ENCODE data around the gene CREBZF.

The CREBZF gene, protein sequence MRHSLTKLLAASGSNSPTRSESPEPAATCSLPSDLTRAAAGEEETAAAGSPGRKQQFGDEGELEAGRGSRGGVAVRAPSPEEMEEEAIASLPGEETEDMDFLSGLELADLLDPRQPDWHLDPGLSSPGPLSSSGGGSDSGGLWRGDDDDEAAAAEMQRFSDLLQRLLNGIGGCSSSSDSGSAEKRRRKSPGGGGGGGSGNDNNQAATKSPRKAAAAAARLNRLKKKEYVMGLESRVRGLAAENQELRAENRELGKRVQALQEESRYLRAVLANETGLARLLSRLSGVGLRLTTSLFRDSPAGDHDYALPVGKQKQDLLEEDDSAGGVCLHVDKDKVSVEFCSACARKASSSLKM

GRCh38 chr11:85664615-85665481 lies at the start of gene CREBZF:
CREBZF (minus strand) TSS chr11:85665129; CDS start chr11:85664875, 254 bp downstream.
- peak; percentile 98 for DNase-seq

DNA sequence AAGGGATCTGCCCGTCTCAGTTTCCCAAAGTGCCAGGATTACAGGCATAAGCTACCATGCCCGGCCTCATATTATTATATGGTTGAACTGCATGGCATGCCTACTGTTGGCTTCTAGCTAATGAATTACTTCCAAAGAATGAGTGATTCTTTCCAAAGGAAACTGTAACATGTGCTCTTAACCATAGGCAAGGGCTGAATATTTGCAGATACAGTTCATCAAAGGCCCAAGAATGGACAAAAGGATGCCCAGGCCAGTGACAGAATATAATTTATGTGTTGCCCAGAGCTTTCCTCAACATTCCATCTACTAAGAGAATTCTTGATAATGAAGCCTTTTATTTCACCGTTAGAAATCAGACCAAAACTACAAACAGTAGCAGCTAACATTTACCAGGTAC lies 48.0 kb upstream of the CREBZF start:
- DNase-seq, result no peak

- peak; percentile 10 for DNase-seq
Measured at GRCh38 chr11:85710917-85711316, 46.0 kb upstream of the CREBZF start.

GRCh38 chr11:85709941-85710702 lies 45.2 kb upstream of the CREBZF start:
- no peak for DNase-seq

GRCh38 chr11:85705800-85706199 lies 40.9 kb upstream of the CREBZF start:
- no peak for DNase-seq

DNA sequence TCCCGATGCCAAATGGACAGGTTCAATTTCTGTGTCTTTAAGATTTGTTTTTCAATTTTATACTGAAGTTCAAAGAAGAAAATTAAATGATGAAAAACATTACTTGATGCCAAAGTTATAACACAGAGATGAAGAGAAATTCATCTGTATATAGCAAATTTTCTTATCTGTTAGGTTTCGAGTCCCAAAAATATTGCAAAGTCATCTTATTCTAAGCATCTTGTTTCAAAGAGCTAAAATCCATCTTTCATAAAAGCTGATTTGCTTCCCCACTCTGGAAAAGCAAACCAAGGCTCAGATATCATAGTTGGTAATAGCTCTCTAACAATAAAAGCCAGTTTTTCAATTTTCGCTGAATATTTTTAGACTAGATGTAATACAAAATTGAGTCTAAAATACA lies 40.0 kb upstream of the CREBZF start:
- no peak for DNase-seq

DNA sequence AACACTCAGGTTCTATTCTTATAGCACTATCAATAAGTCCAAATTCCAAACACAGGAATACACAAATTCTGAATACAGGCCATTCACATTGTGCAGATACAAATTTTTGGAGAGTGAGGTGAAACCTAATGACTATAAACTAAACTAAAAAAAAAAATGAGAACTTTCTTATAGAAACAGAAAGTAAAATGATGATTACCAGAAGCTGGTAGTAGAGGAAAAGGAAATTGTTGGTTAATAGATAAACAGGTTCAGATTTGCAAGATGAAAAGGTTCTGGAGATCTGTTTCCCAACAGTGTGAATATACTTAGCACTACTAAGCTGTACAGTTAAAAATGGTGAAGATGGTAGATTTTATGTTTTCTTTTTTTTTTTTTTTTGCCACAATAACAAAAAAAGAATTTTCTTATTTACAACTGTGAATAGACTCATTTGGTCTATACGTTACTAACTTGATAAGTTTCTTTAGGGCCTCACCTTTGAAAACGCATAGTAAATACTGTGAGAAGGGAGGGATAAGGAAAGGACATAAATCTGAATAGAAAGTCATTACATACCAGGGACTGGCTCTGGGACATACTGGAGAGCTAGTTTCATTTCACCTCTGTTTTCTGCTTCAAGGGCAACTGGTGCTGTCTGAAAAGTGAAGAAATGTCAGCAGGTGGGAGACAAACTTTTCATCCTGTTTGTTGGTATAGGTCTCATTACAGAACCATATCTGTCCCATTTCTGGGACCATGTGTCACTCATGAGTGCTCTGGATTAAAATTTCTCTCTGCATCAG lies 35.2 kb upstream of the CREBZF start:
- DNase-seq, result no peak

- DNase-seq, result no peak
Measured at GRCh38 chr11:85698195-85698594, 33.3 kb upstream of the CREBZF start.

DNA sequence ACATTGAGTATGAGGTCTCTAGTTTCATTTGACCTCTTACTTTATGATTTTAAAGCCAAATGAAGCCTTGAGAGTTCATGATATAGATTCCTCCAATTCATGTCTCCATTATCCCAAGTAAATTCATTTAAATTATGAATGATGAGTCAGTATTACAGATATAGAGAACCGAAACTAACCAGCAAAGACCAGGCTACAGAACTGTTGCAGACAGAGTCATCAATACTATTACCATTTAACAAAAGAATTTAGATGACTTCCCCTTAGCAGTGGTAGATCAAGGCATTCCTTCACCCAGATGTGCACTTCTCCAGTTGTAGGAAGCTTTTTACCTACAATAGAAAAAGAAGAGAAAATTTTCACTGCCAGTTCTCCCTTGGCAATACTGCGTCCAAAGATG lies 32.8 kb upstream of the CREBZF start:
- no peak for DNase-seq

- no peak for DNase-seq
Measured at GRCh38 chr11:85695546-85695945, 30.6 kb upstream of the CREBZF start.

- DNase-seq, result peak; percentile 35
Measured at GRCh38 chr11:85694385-85694980, 29.6 kb upstream of the CREBZF start.

- DNase-seq, result peak; percentile 98
Measured at GRCh38 chr11:85685820-85686459, 21.0 kb upstream of the CREBZF start, which contains the start of gene CCDC89. CCDC89 (minus strand) TSS chr11:85686195; CDS start chr11:85686130, 65 bp downstream.

- peak; percentile 32 for DNase-seq
Measured at GRCh38 chr11:85685125-85685819, 20.3 kb upstream of the CREBZF start.

GRCh38 chr11:85682330-85683305 lies 17.7 kb upstream of the CREBZF start:
- DNase-seq, result peak; percentile 77

DNA sequence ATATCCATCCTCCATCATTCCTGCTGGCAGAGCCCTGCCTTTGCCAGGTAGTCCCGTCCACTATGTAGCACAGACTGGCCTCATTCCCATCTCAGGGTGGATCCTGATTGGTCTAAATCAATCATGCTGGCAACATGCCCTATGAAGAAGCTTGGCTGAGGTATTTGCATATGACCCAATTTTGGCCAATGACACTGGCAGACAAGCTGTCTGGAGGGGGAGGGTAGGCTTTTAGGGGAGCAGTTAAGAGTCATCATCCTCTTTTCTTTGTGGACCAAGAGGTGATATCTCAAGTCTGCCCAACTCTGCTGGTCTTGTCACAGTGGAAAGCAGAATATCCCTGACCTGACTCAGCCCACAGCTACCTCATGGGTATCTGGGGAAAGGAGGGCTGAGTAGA lies 16.0 kb upstream of the CREBZF start:
- DNase-seq, result peak; percentile 55

- DNase-seq, result no peak
Measured at GRCh38 chr11:85679576-85679975, 14.6 kb upstream of the CREBZF start.

DNA sequence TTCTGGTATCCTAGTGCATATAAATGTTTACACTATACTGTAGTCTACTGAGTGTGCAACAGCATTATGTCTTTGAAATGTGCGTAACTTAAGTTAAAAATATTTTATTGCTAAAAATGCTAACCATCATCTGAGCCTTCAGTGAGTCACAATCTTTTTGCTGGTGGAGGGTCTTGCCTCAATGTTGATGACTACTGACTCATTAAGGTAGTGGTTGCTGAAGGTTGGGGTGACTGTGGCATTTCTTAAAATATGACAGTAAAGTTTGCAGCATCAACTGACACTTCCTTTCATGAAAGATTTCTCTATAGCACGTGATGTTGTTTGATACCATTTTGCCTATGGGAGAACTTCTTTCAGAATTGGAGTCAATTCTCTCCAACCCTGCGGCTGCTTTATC lies 8.5 kb upstream of the CREBZF start:
- DNase-seq, result no peak

DNA sequence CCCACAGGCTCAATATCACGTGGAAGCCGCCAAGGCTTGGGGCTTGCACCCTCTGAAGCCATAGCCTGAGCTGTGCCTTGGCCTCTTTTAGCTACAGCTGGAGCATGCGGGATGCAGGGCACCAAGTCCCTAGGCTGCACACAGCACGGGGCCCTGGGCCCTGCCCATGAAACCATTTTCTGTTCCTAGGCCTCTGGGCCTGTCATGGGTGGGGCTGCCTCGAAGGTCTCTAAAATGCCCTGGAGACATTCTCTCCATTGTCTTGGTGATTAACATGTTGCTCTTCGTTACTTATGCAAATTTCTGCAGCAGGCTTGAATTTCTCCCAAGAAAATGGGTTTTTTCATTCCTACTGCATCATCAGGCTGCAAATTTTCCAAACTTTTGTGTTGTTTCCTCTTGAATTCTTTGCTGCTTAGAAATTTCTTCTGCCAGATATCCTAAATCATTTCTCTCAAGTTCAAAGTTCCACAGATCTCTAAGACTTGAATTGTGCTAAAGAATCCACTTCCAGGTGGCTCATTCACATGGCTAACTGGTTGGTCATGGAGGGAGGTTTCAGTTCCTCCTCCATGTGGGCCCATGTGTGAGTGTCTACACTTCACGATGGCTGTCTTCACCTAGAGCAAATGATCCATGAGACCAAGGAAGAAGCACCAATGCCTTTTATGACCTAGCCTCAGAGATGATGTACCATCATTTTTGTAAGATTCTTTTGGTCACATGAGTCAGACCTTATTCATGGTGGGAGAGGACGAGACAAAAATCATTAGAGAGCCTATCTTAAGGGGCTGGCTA lies 7.4 kb upstream of the CREBZF start:
- DNase-seq, result no peak
